HCT116 (cell line): Measurements from ENCODE around the gene TNFRSF25. TPM values are rescaled to one million over a fixed set of nuclear protein-coding genes. Genes with fewer than 3 reads are reported as not detected.

ENCODE experiments used
- ATAC-seq: fragments of 200-7000 bp; cut with Tn5 transposase; 2 replicates; pipeline ENCODE4 v1.9.1; 2020; ENCODE audit warnings: mild to moderate bottlenecking, moderate library complexity
- BruUV-seq: library from RNA; stranded (reverse); fragments of 400-500 nt; replicated peaks from 2 replicates; lab custom pipeline; 2021; lab: Mats Ljungman, UMichigan
- CTCF ChIA-PET: fragments of 300-600 bp; sonication (Branson Sonifier 250); formaldehyde crosslinking; loops from one replicate; lab custom pipeline; 2021; ENCODE audit warnings: antibody characterized with exemption; lab: Charles Lee
- POLR2A ChIA-PET: fragments of 300-600, 350-600 bp; sonication (Branson Sonifier 250); formaldehyde crosslinking; loops from one replicate; lab custom pipeline; 2021; ENCODE audit warnings: antibody characterized with exemption; lab: Charles Lee
- RAD21 ChIA-PET, 2 experiments: fragments of 300-600 bp; sonication (Branson Sonifier 250); formaldehyde crosslinking; loops; one replicate each; lab custom pipeline; 2023; ENCODE audit warnings: low total read pairs in 2 of 2; ENCODE audit not compliant: uncharacterized antibody in 2 of 2, unreplicated experiment in 2 of 2, low non-redundant PET in 1 of 2; lab: Charles Lee
- DNase-seq: peaks from one replicate; pipeline ENCODE4 v3.0.0-alpha.2; 2010; ENCODE audit warnings: low read depth, low spot score
- H2AFZ ChIP-seq: fragments of 200-600 bp; shearing (Covaris generic), sonication (generic); 2 replicates; pipeline ENCODE4 v1.6.1; 2017; ENCODE audit warnings: low read depth, mixed run types, mixed read lengths, antibody characterized with exemption, low read length; ENCODE audit not compliant: poor library complexity, severe bottlenecking
- H3K27ac ChIP-seq: 2 replicates; pipeline ENCODE4 v1.5.1; 2012; ENCODE audit warnings: low read depth, low read length
- H3K27me3 ChIP-seq: fragments of 200-600 bp; sonication (generic); 2 replicates; pipeline ENCODE4 v1.6.1; 2016; ENCODE audit warnings: mixed run types, low read length, mixed read lengths; ENCODE audit not compliant: insufficient read depth
- H3K36me3 ChIP-seq, 2 experiments: fragments of 200-500 bp in 1 of 2; fragments of 200-600 bp in 1 of 2; sonication (Bioruptor generic) in 1 of 2; sonication (generic) in 1 of 2; 2 replicates each; pipeline versions ENCODE4 v1.5.1 to v1.6.1; 2014 to 2016; ENCODE audit warnings: low read length in 2 of 2, inconsistent platforms in 1 of 2, mixed read lengths in 1 of 2, mixed run types in 1 of 2; ENCODE audit not compliant: insufficient read depth in 2 of 2, control insufficient read depth in 1 of 2
- H3K4me1 ChIP-seq, 2 experiments: fragments of 200-600 bp in 1 of 2; sonication (generic) in 1 of 2; 2 replicates each; pipeline versions ENCODE4 v1.5.1 to v1.6.1; 2012 to 2017; ENCODE audit warnings: low read length in 2 of 2, inconsistent platforms in 1 of 2, mild to moderate bottlenecking in 1 of 2, mixed read lengths in 1 of 2, mixed run types in 1 of 2, moderate library complexity in 1 of 2; ENCODE audit not compliant: insufficient read depth in 2 of 2, control insufficient read depth in 1 of 2
- H3K4me2 ChIP-seq: fragments of 200-600 bp; sonication (generic); 2 replicates; pipeline ENCODE4 v1.6.1; 2017; ENCODE audit warnings: mixed run types, low read length, mixed read lengths
- H3K4me3 ChIP-seq, 2 experiments: fragments of 200-600 bp in 1 of 2; sonication (generic) in 1 of 2; replicated peaks in 1 of 2; 2 replicates each; pipeline ENCODE4 v1.5.1; 2011 to 2016; ENCODE audit warnings: low read length in 2 of 2, control low read depth in 1 of 2, low read depth in 1 of 2, mild to moderate bottlenecking in 1 of 2, mixed read lengths in 1 of 2, mixed run types in 1 of 2
- H3K79me2 ChIP-seq: fragments of 200-600 bp; sonication (generic); 2 replicates; pipeline ENCODE4 v1.6.1; 2017; ENCODE audit warnings: mild to moderate bottlenecking, mixed run types, low read length, moderate library complexity, mixed read lengths; ENCODE audit not compliant: insufficient read depth
- H3K9ac ChIP-seq: fragments of 200-600 bp; sonication (generic); 2 replicates; pipeline ENCODE4 v1.6.1; 2016; ENCODE audit warnings: low read length, mixed read lengths
- H3K9me2 ChIP-seq: fragments of 200-600 bp; sonication (generic), shearing (Covaris generic); 2 replicates; pipeline ENCODE4 v1.6.1; 2017; ENCODE audit warnings: mixed run types, mild to moderate bottlenecking, moderate library complexity; ENCODE audit not compliant: insufficient read depth
- H3K9me3 ChIP-seq, 2 experiments: fragments of 200-500 bp in 1 of 2; fragments of 200-600 bp in 1 of 2; sonication (Bioruptor generic) in 1 of 2; sonication (generic) in 1 of 2; 2 replicates each; pipeline ENCODE4 v1.6.1; 2014 to 2017; ENCODE audit warnings: low read length in 2 of 2, mixed read lengths in 2 of 2, inconsistent platforms in 1 of 2, low read depth in 1 of 2, mild to moderate bottlenecking in 1 of 2, mixed run types in 1 of 2, moderate library complexity in 1 of 2; ENCODE audit not compliant: control insufficient read depth in 1 of 2, insufficient read depth in 1 of 2
- H4K20me1 ChIP-seq: fragments of 200-600 bp; sonication (generic), shearing (Covaris generic); 2 replicates; pipeline ENCODE4 v1.6.1; 2017; ENCODE audit warnings: mixed run types, mild to moderate bottlenecking, moderate library complexity; ENCODE audit not compliant: insufficient read depth
- EGR1 ChIP-seq: IDR thresholded peaks from 2 replicates; pipeline ENCODE4 v1.6.1; 2012; ENCODE audit warnings: low read depth
- ELF1 ChIP-seq: IDR thresholded peaks from 2 replicates; pipeline ENCODE4 v1.6.1; 2012; ENCODE audit warnings: low read depth, borderline replicate concordance
- EZH2 ChIP-seq: fragments of 200-600 bp; sonication (generic); IDR thresholded peaks from 2 replicates; pipeline ENCODE4 v1.6.1; 2017; ENCODE audit warnings: antibody characterized with exemption, mixed run types
- EZH2phosphoT487 ChIP-seq: fragments of 200-600 bp; IDR thresholded peaks from 2 replicates; pipeline ENCODE4 v1.6.1; 2018; ENCODE audit warnings: antibody characterized with exemption, borderline replicate concordance
- FOSL1 ChIP-seq: IDR thresholded peaks from 2 replicates; pipeline ENCODE4 v1.6.1; 2012; ENCODE audit warnings: low read depth
- RAD21 ChIP-seq: IDR thresholded peaks from 2 replicates; pipeline ENCODE4 v1.6.1; 2012; ENCODE audit warnings: low read depth, mild to moderate bottlenecking
- SP1 ChIP-seq: IDR thresholded peaks from 2 replicates; pipeline ENCODE4 v1.6.1; 2012; ENCODE audit warnings: low read depth
- ZFX ChIP-seq: fragments of 450-650 bp; IDR thresholded peaks from 2 replicates; pipeline ENCODE4 v1.6.1; 2017
- ZNF274 ChIP-seq: fragments of 200-500 bp; sonication (Bioruptor generic); IDR thresholded peaks from 2 replicates; pipeline ENCODE4 v1.6.1; 2014; ENCODE audit warnings: mild to moderate bottlenecking, low read depth, low read length, inconsistent platforms
- intact Hi-C: fragments of 100-400 bp; cut with micrococcal nuclease; formaldehyde crosslinking; loops from 2 replicates; pipeline ENCODE4 v1.10.0; 2022
- total RNA-seq: library from RNA; stranded (reverse); gene quantifications from one replicate; pipeline ENCODE4 v1.2.1, GENCODE V29; 2021; ENCODE audit not compliant: unreplicated experiment
- TF ChIP-seq, protein P1 (sequence below): IDR thresholded peaks from 2 replicates; pipeline ENCODE4 v1.6.1; 2011; ENCODE audit warnings: mild to moderate bottlenecking, low read length, moderate library complexity; ENCODE audit not compliant: insufficient replicate concordance; ENCODE audit errors: extremely low read depth
- TF ChIP-seq, protein P2 (sequence below): IDR thresholded peaks from 2 replicates; pipeline ENCODE4 v1.6.1; 2012
- TF ChIP-seq, protein P3 (sequence below): IDR thresholded peaks from 2 replicates; pipeline ENCODE4 v1.6.1; 2012; ENCODE audit warnings: low read depth

Gene TNFRSF25
- total RNA-seq, 1 experiment from 2014 or later: 27.5 TPM

DNA sequence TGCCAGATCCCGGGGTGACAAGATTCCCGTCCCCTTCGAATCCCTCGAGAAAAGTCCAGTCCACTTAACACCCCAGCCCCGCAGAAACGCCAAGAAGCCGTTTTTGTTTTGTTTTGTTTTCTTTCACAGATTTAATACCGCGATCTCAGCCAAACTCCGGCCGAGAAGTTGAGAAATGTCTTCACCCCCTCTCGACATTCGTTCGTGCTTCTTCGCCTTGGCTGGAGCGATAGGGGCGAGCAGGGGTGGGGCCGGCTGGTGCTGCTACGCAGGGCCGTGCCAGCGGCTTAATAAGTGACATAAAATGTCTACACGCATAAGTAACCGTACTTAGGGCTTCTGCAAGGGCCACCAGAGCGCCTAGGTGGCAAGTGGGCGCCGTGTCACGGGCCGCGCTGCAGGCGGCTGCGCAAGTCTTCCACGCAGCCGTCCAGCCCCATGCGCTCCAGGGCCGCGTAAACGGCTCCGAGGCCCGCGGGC, 4.9 kb downstream of the TNFRSF25 start:
- Histone ChIP-seq H2AFZ (no peak overlapping the region), H3K4me2 (no peak overlapping the region), H3K36me3 (peaks cover 3 to 11% of the 10 kb centered on the region in 2 experiments; a peak in 1 of 4 replicates), H3K79me2 (no peaks in the 10 kb centered on the region), H4K20me1 (no peaks in the 10 kb centered on the region), H3K9ac (no peak overlapping the region), H3K9me3 (no peaks in the 10 kb centered on the region), H3K4me1 (peaks cover 3 to 10% of the 10 kb centered on the region in 2 experiments; a peak in 3 of 4 replicates), H3K4me3 (no peak overlapping the region), H3K9me2 (no peaks in the 10 kb centered on the region), H3K27ac (no peak overlapping the region), H3K27me3 (no peaks in the 10 kb centered on the region)
- RAD21 ChIA-PET: no interaction called here
- DNase-seq: no peak
- POLR2A ChIA-PET: no interaction called here
- ATAC-seq: no peak
- no TSS peak for BruUV-seq
- intact Hi-C loops: no loop called here
- CTCF ChIA-PET: interaction anchor here (0.7 kb wide), 1 partner anchor 10 kb away, joined by 3 read pairs; no protein-coding TSS in a partner anchor
- no peak for TF ChIP-seq EZH2phosphoT487
- TF ChIP-seq ZFX: no peak
- TF ChIP-seq FOSL1: no peak
- TF ChIP-seq SP1: no peak
- no peak for TF ChIP-seq ELF1
- TF ChIP-seq ZNF274: no peak
- TF ChIP-seq, protein P1, sequence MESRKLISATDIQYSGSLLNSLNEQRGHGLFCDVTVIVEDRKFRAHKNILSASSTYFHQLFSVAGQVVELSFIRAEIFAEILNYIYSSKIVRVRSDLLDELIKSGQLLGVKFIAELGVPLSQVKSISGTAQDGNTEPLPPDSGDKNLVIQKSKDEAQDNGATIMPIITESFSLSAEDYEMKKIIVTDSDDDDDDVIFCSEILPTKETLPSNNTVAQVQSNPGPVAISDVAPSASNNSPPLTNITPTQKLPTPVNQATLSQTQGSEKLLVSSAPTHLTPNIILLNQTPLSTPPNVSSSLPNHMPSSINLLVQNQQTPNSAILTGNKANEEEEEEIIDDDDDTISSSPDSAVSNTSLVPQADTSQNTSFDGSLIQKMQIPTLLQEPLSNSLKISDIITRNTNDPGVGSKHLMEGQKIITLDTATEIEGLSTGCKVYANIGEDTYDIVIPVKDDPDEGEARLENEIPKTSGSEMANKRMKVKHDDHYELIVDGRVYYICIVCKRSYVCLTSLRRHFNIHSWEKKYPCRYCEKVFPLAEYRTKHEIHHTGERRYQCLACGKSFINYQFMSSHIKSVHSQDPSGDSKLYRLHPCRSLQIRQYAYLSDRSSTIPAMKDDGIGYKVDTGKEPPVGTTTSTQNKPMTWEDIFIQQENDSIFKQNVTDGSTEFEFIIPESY: no peak
- TF ChIP-seq, protein P2, sequence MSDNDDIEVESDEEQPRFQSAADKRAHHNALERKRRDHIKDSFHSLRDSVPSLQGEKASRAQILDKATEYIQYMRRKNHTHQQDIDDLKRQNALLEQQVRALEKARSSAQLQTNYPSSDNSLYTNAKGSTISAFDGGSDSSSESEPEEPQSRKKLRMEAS: no peak
- TF ChIP-seq, protein P3, sequence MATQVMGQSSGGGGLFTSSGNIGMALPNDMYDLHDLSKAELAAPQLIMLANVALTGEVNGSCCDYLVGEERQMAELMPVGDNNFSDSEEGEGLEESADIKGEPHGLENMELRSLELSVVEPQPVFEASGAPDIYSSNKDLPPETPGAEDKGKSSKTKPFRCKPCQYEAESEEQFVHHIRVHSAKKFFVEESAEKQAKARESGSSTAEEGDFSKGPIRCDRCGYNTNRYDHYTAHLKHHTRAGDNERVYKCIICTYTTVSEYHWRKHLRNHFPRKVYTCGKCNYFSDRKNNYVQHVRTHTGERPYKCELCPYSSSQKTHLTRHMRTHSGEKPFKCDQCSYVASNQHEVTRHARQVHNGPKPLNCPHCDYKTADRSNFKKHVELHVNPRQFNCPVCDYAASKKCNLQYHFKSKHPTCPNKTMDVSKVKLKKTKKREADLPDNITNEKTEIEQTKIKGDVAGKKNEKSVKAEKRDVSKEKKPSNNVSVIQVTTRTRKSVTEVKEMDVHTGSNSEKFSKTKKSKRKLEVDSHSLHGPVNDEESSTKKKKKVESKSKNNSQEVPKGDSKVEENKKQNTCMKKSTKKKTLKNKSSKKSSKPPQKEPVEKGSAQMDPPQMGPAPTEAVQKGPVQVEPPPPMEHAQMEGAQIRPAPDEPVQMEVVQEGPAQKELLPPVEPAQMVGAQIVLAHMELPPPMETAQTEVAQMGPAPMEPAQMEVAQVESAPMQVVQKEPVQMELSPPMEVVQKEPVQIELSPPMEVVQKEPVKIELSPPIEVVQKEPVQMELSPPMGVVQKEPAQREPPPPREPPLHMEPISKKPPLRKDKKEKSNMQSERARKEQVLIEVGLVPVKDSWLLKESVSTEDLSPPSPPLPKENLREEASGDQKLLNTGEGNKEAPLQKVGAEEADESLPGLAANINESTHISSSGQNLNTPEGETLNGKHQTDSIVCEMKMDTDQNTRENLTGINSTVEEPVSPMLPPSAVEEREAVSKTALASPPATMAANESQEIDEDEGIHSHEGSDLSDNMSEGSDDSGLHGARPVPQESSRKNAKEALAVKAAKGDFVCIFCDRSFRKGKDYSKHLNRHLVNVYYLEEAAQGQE: no peak
- TF ChIP-seq RAD21: no peak
- no peak for TF ChIP-seq EZH2
- TF ChIP-seq EGR1: no peak
